Measurements from ENCODE around the gene RCAN2.
"Not testable (repeated sequence)": the region's sequence is repeated elsewhere in the genome, so short reads cannot be mapped to it uniquely, and the experiment has no call there.

RCAN2 gene

DNA sequence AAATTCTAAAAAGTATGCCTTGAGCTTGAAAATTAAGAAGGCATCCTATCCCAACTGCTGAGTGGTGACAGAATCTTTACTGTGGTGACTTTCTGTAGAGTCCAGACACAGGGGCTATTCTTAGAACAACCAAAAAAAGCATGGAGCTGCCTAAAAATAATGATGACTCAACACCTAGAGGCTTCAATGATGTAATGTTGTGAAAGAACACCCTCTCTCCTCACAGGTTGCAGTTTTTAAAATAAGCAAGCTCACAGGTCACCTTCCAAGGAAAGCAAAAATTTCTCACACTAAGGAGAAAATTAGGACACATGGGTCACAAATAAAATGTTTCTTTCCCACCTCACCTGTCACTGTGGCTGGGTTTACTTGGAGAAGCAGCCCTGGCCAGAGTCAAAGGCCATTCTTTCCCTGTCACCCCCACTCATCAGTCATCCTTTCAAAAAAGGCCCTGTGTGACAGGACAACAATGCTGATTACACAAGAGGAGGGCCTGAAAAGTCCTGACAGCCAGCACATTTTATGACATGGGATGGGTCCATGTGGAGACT, 53.5 kb downstream of the RCAN2 start:
- peaks cover 6% of the 10 kb centered on the region for H3K27me3 Mint-ChIP-seq
- H3K9me3 Mint-ChIP-seq (ENCODE audit: low read depth): no peaks in the 10 kb centered on the region
- H3K4me1 Mint-ChIP-seq (ENCODE audit: low read depth): no peaks in the 10 kb centered on the region
- no peaks in the 10 kb centered on the region for H3K36me3 Mint-ChIP-seq
- no peak overlapping the region for H3K27ac Mint-ChIP-seq
- H3K4me3 Mint-ChIP-seq: no peak overlapping the region

DNA sequence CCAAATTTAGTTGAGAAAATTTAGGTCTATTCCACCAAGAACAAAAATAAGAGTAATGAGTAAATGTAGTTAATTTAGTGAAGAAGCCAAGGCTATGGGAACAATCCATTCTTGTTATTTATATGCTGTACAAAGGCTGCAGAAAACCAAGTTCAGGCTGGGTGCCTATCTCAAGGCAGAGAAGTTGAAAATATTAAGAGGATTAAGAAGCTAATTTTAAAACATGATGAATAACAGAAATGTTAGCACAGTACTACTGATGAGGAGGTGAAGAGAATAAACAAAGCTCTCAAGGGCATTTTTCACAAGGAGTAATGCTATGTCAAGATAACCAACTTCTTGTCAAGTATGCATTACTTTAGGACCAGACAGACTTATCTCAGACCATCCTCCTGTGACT, 68.6 kb downstream of the RCAN2 start:
- Mint-ChIP-seq H3K36me3 (no peaks in the 10 kb centered on the region), H3K4me1 (ENCODE audit: low read depth) (no peaks in the 10 kb centered on the region), H3K4me3 (no peak overlapping the region), H3K27me3 (peaks cover 3% of the 10 kb centered on the region), H3K9me3 (ENCODE audit: low read depth) (no peaks in the 10 kb centered on the region), H3K27ac (no peak overlapping the region)

DNA sequence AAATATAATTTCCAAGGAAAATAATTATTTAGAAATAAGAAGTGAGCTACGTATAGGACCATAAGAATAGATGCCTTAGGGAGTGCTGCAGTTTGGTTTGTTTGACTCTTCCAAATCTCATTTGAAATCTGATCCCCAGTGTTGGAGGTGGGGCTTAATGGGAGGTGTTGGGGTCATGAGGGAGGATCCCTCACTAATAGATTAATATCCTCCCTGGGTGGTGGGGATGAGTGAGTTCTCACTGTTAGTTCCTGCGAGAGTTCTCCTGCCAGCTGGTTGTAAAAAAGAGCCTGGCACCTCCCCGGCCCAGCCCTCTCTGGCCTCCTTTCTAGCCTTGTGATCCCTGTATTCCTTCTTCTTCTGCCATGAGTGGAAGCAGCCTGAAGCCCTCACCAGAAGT, 69.3 kb downstream of the RCAN2 start:
- Mint-ChIP-seq H3K9me3 (ENCODE audit: low read depth) (no peaks in the 10 kb centered on the region), H3K36me3 (no peaks in the 10 kb centered on the region), H3K4me3 (no peak overlapping the region), H3K27ac (no peak overlapping the region), H3K4me1 (ENCODE audit: low read depth) (no peaks in the 10 kb centered on the region), H3K27me3 (peaks cover 3% of the 10 kb centered on the region)

DNA sequence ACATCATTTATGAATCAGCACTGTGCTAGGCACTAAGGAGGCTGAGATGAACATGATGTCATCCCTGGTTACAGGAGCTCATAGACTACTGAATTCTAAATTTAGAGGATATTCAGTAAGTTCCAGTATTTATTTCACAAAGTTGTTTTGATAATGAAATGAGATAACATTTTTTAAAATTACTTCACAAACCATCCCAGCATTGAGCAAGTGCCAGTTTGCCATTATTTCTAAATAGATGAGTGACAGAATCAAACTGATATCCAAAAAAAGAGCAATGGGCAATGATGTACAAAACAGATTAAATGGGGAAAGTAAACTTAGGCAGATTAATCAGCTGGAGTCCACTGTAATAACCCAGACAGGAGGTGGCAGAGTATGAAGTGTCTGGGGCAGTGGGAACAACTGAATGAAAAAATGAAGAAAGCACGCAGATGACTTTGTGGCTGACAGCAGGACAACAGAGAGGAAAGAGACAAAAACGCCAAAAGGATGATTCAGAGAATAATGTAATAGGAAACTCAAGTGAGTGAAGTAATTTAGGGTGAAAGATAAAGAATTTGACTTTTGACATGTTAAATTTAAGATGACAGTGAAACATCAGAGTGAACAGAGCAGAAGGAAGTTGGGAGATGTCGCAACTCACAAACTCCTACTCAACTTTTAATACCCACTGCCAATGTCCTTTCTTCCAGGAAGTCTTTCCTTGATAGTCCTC, 70.2 kb downstream of the RCAN2 start:
- H3K9me3 Mint-ChIP-seq (ENCODE audit: low read depth): no peaks in the 10 kb centered on the region
- no peaks in the 10 kb centered on the region for H3K36me3 Mint-ChIP-seq
- no peak overlapping the region for H3K27ac Mint-ChIP-seq
- no peak overlapping the region for H3K4me3 Mint-ChIP-seq
- no peaks in the 10 kb centered on the region for H3K4me1 Mint-ChIP-seq (ENCODE audit: low read depth)
- H3K27me3 Mint-ChIP-seq: peaks cover 3% of the 10 kb centered on the region

DNA sequence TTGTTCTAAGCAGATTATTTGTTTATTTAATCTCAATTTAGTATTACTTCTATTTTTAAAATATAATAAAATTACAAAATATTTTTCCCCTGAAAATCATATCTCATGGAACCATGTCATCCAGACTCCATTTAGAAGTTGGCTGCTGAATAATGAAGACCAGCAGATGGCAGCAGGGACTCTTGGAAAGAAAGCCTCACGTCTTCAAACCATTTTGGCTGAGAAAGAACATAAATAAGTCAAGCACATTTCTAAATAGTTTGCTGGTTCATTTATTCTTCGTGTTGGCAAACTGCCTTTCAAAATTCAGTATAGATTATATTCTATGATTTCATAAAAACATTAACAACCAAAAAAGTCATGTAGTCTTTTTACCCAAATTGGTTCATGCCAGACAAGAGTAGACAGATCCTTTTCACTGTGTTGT, 71.7 kb downstream of the RCAN2 start:
- H3K9me3 Mint-ChIP-seq (ENCODE audit: low read depth): no peaks in the 10 kb centered on the region
- no peaks in the 10 kb centered on the region for H3K4me1 Mint-ChIP-seq (ENCODE audit: low read depth)
- no peaks in the 10 kb centered on the region for H3K36me3 Mint-ChIP-seq
- H3K27me3 Mint-ChIP-seq: peaks cover 6% of the 10 kb centered on the region
- no peak overlapping the region for H3K27ac Mint-ChIP-seq
- H3K4me3 Mint-ChIP-seq: no peak overlapping the region

DNA sequence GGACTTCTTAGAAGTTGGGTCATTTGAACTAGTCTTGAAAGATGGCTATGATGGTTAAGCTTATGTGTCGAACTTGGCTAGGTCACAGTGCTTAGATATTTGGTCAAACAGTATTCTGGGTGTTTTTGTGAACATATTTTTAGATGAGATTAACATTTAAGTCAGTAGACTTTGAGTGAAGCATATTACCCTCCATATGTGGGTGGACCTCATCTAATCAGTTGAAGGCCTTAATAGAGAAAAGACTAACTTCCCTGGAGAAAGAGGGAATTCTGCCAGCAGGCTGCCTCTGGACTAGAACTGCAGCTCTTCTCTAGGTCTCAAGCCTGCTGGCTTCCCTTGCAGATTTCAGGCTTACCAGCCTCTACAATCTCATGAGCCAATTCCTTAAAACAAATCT, 76.9 kb downstream of the RCAN2 start:
- Mint-ChIP-seq H3K9me3 (ENCODE audit: low read depth) (no peaks in the 10 kb centered on the region), H3K36me3 (no peaks in the 10 kb centered on the region), H3K27me3 (peaks cover 3% of the 10 kb centered on the region), H3K4me3 (no peak overlapping the region), H3K4me1 (ENCODE audit: low read depth) (no peaks in the 10 kb centered on the region), H3K27ac (no peak overlapping the region)

DNA sequence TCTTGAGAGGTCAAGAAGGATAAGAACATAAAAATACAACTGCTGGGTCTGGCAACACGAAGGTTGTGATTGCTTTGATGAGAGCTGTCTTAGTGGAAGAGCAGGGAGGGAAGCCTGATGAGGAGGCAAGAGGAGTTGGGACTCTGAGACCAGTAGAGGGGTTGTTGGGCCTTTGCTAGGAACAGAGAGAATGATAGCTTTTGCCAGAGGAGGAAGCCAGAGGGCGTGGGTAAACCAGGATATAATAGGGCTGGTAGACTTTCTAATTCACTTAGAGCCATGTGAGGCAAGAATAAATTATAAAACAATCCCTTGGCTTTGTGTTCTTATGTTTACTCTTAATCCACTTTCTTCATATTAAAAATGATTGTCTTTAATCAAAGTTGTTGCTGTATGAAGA, 78.6 kb downstream of the RCAN2 start:
- H3K36me3 Mint-ChIP-seq: no peaks in the 10 kb centered on the region
- no peaks in the 10 kb centered on the region for H3K9me3 Mint-ChIP-seq (ENCODE audit: low read depth)

DNA sequence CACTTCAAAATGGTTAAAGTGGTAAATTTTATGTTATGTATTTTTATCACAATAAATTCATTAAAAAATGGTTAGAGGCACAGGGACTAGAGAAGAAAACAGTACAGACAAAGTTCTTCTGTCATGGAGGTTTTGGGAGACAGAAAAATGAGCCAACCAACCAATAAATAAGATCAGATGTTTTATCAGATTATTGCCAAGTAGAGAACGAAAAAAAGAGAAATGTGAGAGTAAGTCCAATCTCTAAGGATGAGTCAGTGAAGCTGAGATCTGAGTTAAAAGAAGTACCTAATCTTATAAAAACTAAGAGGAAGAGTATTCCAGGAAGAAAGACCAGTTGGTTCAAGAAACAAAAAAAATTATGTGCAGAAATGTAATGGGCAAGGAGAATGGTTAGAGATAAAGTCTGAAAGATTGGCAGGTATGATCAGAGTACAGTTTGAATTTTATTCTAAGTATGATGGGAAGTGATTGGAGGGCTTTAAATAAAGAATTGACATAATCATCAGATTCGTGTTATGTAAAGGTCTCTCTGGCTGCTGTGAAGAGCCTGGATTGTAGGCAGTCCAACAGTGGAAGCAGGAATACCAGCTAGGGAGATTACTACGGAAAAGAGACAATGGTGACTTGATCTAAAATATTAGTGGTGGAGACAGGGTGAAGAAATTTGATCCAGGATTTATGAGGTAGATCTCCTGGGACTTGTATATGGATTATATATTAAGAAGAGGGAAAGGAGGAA, 79.6 kb downstream of the RCAN2 start:
- no peaks in the 10 kb centered on the region for H3K36me3 Mint-ChIP-seq

More for the DNA sequence above, 78.6 kb downstream of the RCAN2 start:
- H3K27ac Mint-ChIP-seq: no peak overlapping the region
- H3K4me1 Mint-ChIP-seq (ENCODE audit: low read depth): no peaks in the 10 kb centered on the region
- H3K4me3 Mint-ChIP-seq: no peak overlapping the region
- H3K27me3 Mint-ChIP-seq: peaks cover 3% of the 10 kb centered on the region

DNA sequence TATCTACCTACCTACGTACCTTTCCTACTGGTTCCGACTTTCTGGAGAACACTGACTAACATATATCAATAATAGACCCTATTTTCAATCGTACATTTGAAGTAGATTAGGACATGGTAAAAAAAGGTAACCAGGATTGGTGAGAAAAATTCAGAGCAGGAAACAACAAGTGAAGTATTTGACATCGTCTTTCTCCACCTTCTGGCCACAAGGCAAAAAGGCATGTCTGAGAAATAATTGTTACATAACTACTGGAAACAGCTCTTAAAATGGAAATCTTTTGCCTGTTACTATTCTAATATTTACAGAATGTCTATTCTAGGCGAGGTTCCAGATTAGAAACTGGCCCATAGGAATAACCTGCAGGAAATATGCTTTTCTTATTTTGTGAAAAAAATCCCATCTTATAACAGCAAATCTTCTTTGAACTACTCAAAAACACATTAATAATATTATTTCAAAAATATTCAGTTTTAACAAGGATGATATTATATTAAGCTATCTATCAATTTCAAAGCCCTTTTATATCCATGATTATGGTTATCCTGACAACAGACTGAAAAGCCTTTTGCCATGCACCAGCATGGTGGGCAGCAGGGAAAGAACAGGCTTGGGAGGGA, 80.8 kb downstream of the RCAN2 start:
- H3K27me3 Mint-ChIP-seq: peaks cover 8% of the 10 kb centered on the region
- no peaks in the 10 kb centered on the region for H3K36me3 Mint-ChIP-seq
- no peak overlapping the region for H3K27ac Mint-ChIP-seq
- H3K9me3 Mint-ChIP-seq (ENCODE audit: low read depth): no peaks in the 10 kb centered on the region
- no peak overlapping the region for H3K4me3 Mint-ChIP-seq
- H3K4me1 Mint-ChIP-seq (ENCODE audit: low read depth): no peaks in the 10 kb centered on the region

More for the DNA sequence above, 79.6 kb downstream of the RCAN2 start:
- Mint-ChIP-seq H3K4me3 (no peak overlapping the region), H3K27me3 (peaks cover 6% of the 10 kb centered on the region), H3K9me3 (ENCODE audit: low read depth) (no peaks in the 10 kb centered on the region), H3K27ac (no peak overlapping the region), H3K4me1 (ENCODE audit: low read depth) (no peaks in the 10 kb centered on the region)

DNA sequence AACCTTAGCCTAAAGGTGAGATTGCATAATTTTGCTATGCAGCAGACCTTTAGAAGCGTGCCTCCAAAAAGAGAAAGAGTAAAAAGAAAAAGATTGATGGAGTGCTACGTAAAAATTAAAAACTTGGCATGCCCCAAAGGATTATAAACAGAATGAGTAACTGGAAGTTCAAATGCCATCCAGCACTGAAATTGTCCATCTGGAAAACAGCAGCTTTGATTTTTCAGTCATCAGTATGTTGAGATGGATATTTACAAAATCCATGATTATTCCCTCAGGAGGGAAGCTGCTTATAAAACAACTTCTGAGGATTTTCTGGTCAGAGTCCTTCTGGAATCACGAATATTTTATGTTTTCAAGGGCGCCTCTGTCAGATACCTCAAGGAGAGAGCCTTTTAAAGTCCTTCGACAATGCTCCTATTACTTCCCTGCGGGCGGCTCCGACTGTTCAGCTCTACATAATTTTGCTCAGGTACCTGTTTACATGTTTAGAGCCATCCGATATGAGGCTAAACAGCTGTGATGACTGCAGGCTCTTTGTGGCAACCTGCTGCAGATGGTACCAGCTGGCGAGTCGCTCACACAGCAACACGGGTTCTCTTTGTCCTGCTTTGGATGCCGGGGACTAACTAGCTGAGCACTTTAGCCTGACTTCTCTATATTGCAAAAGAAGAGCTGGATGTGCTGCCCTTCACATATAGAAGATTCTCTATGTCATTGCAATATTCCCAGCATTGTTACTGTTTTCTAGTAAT, 83.3 kb downstream of the RCAN2 start:
- no peaks in the 10 kb centered on the region for H3K36me3 Mint-ChIP-seq
- H3K4me3 Mint-ChIP-seq: no peak overlapping the region
- H3K27ac Mint-ChIP-seq: no peak overlapping the region
- no peaks in the 10 kb centered on the region for H3K4me1 Mint-ChIP-seq (ENCODE audit: low read depth)
- H3K27me3 Mint-ChIP-seq: peaks cover 4% of the 10 kb centered on the region
- H3K9me3 Mint-ChIP-seq (ENCODE audit: low read depth): no peaks in the 10 kb centered on the region

DNA sequence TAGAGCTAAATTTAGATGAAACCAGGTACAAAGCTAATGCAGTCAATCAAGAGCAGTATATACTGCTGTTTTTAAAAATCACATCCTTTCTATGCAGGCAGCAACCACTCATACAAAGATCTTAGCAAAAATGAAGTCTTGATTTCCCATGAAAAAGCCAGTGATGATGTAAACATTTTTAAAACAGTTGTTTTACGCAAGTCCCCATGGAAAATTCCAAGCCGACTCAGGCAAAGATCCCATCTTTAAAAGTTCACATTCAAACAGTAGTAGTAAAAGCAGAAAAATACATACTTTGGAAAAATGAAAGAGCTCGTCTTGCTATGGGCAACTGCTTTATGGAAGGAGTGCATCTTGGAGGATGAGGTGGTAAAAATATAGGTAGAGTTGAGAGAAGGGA, 84.0 kb downstream of the RCAN2 start:
- no peaks in the 10 kb centered on the region for H3K4me1 Mint-ChIP-seq (ENCODE audit: low read depth)
- no peak overlapping the region for H3K27ac Mint-ChIP-seq
- H3K27me3 Mint-ChIP-seq: peaks cover 7% of the 10 kb centered on the region
- no peaks in the 10 kb centered on the region for H3K36me3 Mint-ChIP-seq
- no peak overlapping the region for H3K4me3 Mint-ChIP-seq
- H3K9me3 Mint-ChIP-seq (ENCODE audit: low read depth): no peaks in the 10 kb centered on the region

DNA sequence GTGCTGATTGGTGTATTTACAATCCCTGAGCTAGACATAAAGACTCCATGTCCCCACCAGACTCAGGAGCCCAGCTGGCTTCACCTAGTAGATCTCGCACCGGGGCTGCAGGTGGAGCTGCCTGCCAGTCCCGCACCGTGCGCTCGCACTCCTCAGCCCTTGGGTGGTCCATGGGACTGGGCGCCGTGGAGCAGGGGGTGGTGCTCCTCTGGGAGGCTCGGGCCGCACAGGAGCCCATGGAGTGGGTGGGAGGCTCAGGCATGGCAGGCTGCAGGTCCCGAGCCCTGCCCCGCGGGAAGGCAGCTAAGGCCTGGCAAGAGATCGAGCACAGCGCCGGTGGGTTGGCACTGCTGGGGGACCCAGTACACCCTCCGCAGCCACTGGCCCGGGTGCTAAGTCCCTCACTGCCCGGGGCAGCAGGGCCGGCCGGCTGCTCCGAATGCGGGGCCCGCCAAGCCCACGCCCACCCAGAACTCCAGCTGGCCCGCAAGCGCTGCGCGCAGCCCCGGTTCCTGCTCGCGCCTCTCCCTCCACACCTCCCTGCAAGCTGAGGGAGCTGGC, 85.5 kb downstream of the RCAN2 start:
- not testable (repeated sequence) for H3K9me3 Mint-ChIP-seq (ENCODE audit: low read depth); H3K27ac Mint-ChIP-seq; H3K4me3 Mint-ChIP-seq; H3K27me3 Mint-ChIP-seq; H3K4me1 Mint-ChIP-seq (ENCODE audit: low read depth); H3K36me3 Mint-ChIP-seq

DNA sequence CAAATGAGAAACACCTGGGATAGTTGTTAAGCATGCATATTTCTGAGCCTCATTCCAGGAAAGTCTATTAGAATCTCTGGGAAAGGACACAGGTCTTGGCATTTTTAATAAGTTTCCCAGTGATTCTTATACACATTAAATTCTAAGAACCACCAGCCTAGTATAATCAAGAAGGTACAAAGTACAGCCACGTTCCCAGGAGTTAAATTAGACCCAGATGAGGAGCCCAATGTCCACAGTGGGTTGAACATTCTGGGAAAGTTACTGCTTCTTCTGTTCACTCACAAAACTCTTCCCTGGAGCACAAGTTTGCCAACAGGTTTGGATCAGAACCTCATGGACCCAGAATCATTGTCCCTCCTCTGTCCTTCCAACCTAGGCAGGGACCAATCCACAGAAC, 90.4 kb downstream of the RCAN2 start:
- H3K9me3 Mint-ChIP-seq (ENCODE audit: low read depth): no peaks in the 10 kb centered on the region

DNA sequence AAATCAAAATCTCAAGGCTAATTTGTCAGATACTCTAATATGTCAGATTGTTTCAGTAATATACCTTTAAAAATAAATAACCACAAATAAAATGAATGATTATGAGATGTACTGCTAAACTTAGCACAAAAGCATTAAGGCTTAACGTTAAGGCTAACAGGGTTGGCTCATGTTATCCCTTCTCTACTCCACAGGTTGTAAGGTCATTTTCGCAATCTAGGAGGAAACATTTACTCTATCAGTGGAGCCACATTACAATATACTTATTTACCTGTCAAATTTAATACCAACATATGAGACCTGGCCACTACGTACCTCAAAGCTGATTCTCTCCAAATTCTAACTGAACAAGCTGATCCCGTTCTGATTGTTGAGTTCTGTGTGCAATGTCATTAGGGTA, 95.7 kb downstream of the RCAN2 start:
- Mint-ChIP-seq H3K27me3 (peaks cover 6% of the 10 kb centered on the region), H3K9me3 (ENCODE audit: low read depth) (no peaks in the 10 kb centered on the region), H3K36me3 (no peaks in the 10 kb centered on the region), H3K4me1 (ENCODE audit: low read depth) (no peaks in the 10 kb centered on the region), H3K27ac (no peak overlapping the region), H3K4me3 (no peak overlapping the region)

More for the DNA sequence above, 90.4 kb downstream of the RCAN2 start:
- Mint-ChIP-seq H3K4me3 (no peak overlapping the region), H3K36me3 (no peaks in the 10 kb centered on the region), H3K27ac (no peak overlapping the region), H3K4me1 (ENCODE audit: low read depth) (no peaks in the 10 kb centered on the region), H3K27me3 (peaks cover 6% of the 10 kb centered on the region)

Measured in activated naive CD8-positive, alpha-beta T cell (primary cell).